ENCODE results near the gene LRRC59. TPM values are rescaled to one million over a fixed set of nuclear protein-coding genes. Genes with fewer than 3 reads are reported as not detected.

The LRRC59 gene
- total RNA-seq, 2 experiments from 2014 or later, result 45.1 to 51.5 TPM

Other genes starting within 250 kb of the LRRC59 start
- 10 to 100 TPM; 53.4 to 55.7 TPM for gene PPP1R9B, start 246.8 kb downstream of the LRRC59 start, total RNA-seq
- gene SGCA, start 231.5 kb downstream of the LRRC59 start, total RNA-seq, result not detected
- 10 to 100 TPM in 1 of 2 experiments, 1 to 10 TPM in 1; 10.0 to 11.4 TPM for gene COL1A1, start 195.9 kb downstream of the LRRC59 start, total RNA-seq
- gene TMEM92, start 123.1 kb downstream of the LRRC59 start, total RNA-seq, result not detected
- gene XYLT2, start 51.4 kb downstream of the LRRC59 start, total RNA-seq, result 10 to 100 TPM; 11.0 to 12.2 TPM
- 10 to 100 TPM; 13.7 to 14.8 TPM for gene MRPL27, start 24.3 kb downstream of the LRRC59 start, total RNA-seq
- under 1 TPM; 0.36 to 0.92 TPM for gene EME1, start 24.3 kb downstream of the LRRC59 start, total RNA-seq
- gene ACSF2, start 28.7 kb upstream of the LRRC59 start, total RNA-seq, result 10 to 100 TPM; 11.9 to 13.9 TPM
- gene CHAD, start 71.4 kb upstream of the LRRC59 start, total RNA-seq, result not detected
- 10 to 100 TPM; 44.6 to 44.7 TPM for gene RSAD1, start 81.3 kb upstream of the LRRC59 start, total RNA-seq
- gene MYCBPAP, start 110.9 kb upstream of the LRRC59 start, total RNA-seq, result 1 to 10 TPM in 1 of 2 experiments, under 1 TPM in 1; 0.78 to 1.5 TPM
- not detected for gene EPN3, start 135.2 kb upstream of the LRRC59 start, total RNA-seq
- gene SPATA20, start 149.7 kb upstream of the LRRC59 start, total RNA-seq, result 10 to 100 TPM; 10.2 to 10.3 TPM
- not detected for gene CACNA1G, start 163.2 kb upstream of the LRRC59 start, total RNA-seq
- gene ABCC3, start 237.4 kb upstream of the LRRC59 start, total RNA-seq, result under 1 TPM in 1 of 2 experiments, not detected in 1; 0.19 TPM